DOHH2 (cell line): ENCODE data around the gene TPM2.

ENCODE experiments used
- CTCF ChIP-seq: fragments of 200-600 bp; sonication (generic); IDR thresholded peaks from one replicate; pipeline ENCODE4 v1.5.1; 2014; ENCODE audit warnings: antibody characterized with exemption, mild to moderate bottlenecking, low read depth, low read length; ENCODE audit not compliant: poor library complexity, severe bottlenecking
- EZH2phosphoT487 ChIP-seq: fragments of 200-600 bp; sonication (generic); IDR thresholded peaks from 2 replicates; pipeline ENCODE4 v1.6.1; 2017; ENCODE audit warnings: borderline replicate concordance, mild to moderate bottlenecking, antibody characterized with exemption, low read length, moderate library complexity, mixed read lengths

- TF ChIP-seq CTCF (peak; percentile 92), EZH2phosphoT487 (no peak)
Observed at GRCh38 chr9:35696520-35697215, 6.9 kb upstream of the TPM2 start.
